Measurements from ENCODE around the gene SDK1.

The SDK1 gene

DNA sequence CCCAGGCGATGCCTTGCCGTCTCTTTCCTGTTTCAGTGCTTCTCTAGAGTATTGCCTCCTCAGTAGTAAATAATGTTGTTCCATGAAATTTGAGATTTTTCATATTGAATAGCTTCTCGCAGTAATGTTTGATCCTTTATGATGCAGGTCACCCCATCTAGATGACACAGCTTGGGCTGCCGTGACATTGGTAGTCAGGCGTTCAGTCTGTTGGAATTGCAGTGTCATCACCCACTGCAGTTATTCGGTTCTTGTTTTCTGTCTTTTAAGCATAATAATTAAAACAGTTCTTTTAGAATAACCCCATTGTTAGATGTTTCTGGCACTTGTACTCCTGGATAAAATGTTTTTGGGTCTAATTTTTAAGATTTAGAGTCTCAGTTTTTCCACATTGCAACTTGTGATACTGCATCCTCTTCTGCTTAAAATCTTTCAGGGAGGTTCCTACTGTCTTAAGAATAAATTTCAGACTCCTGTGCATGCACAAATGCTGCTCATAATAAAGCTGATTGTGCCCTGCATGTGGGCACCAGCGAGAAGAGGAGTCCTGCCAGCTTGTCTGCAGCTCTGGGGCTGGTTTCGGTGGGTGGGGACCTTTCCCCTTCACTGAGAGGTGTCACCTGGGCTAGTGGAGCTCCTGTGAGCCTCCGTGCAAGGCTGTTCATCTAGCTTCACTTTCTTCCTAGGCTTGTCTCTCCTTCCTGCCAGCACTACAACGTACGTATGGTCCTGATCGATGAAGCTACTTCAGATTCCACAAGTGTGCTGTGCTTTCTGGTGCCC is 44.8 kb downstream of the SDK1 start:
- DNase-seq (ENCODE audit: low read depth), result no peak
- TF ChIP-seq, protein P1, sequence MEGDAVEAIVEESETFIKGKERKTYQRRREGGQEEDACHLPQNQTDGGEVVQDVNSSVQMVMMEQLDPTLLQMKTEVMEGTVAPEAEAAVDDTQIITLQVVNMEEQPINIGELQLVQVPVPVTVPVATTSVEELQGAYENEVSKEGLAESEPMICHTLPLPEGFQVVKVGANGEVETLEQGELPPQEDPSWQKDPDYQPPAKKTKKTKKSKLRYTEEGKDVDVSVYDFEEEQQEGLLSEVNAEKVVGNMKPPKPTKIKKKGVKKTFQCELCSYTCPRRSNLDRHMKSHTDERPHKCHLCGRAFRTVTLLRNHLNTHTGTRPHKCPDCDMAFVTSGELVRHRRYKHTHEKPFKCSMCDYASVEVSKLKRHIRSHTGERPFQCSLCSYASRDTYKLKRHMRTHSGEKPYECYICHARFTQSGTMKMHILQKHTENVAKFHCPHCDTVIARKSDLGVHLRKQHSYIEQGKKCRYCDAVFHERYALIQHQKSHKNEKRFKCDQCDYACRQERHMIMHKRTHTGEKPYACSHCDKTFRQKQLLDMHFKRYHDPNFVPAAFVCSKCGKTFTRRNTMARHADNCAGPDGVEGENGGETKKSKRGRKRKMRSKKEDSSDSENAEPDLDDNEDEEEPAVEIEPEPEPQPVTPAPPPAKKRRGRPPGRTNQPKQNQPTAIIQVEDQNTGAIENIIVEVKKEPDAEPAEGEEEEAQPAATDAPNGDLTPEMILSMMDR (conservative IDR thresholded peaks at IDR 0.05; ENCODE audit: control insufficient read depth, insufficient read depth, low read depth, low read length), result no peak
- no peak overlapping the region for H3K4me3 ChIP-seq (ENCODE audit: control insufficient read depth, low read depth, low read length)

DNA sequence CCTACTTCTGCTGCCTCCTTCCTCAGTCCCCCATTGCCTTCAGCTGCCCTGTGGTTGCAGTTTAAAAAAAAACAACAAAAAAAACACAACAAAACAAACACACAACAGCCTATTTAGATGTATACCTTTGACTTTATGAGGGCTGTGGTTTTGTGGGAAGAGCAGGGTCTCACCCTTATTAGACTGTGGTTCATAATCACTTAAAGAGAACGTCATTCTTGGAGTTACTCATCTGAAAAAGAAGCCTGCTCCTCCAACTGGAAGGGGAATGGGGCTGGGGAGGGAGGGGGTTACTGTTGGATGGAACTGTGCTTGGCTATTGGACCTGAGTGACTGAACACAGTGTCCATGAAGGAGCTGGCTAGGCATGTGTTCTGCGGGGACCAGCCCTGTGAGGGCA is 48.1 kb downstream of the SDK1 start:
- no peak for DNase-seq (ENCODE audit: low read depth)
- TF ChIP-seq, protein P1 (conservative IDR thresholded peaks at IDR 0.05; ENCODE audit: control insufficient read depth, insufficient read depth, low read depth, low read length), result no peak
- H3K4me3 ChIP-seq (ENCODE audit: control insufficient read depth, low read depth, low read length), result no peak overlapping the region

DNA sequence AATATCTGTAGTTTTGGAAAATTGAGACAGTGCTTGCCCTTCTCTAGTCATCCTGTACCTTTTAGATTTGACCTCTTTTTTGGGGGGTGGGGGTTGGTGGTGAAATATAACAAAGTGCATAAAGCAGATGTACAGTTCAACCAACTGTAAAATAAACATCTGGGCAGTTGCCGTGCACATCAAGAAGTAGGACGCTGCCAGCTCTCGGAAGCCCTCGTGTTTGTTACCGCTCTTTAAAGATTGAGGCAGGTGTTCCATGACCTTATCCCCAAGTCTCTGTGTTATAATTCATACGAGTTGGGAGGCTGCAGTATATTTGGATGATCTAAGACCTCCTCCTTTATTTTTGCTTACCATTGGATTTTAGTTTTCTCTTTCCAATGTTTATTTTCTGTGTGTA is 55.1 kb downstream of the SDK1 start:
- TF ChIP-seq, protein P1 (conservative IDR thresholded peaks at IDR 0.05; ENCODE audit: control insufficient read depth, insufficient read depth, low read depth, low read length), result no peak
- H3K4me3 ChIP-seq (ENCODE audit: control insufficient read depth, low read depth, low read length), result no peak overlapping the region
- no peak for DNase-seq (ENCODE audit: low read depth)

DNA sequence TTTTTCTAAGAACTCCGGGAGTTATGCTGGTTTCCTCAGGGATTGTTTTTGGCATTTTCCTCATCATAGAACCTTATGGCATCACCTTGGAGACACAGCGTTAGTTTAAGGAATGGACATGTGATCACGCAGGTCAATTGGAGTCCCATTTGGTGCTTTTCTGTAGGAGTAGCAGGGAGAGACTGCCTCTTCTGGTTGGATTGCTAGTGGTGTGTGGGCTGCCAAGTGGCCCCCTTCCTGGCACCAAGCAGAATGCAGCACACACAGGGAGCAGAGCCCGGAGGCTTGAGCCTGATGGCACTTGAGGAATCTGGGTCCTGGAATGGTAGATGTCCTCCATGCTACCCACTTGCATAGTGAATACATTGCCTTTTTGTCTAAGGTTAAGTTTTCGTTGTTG is 57.9 kb downstream of the SDK1 start:
- no peak for DNase-seq (ENCODE audit: low read depth)
- H3K4me3 ChIP-seq (ENCODE audit: control insufficient read depth, low read depth, low read length), result no peak overlapping the region
- TF ChIP-seq, protein P1 (conservative IDR thresholded peaks at IDR 0.05; ENCODE audit: control insufficient read depth, insufficient read depth, low read depth, low read length), result no peak

DNA sequence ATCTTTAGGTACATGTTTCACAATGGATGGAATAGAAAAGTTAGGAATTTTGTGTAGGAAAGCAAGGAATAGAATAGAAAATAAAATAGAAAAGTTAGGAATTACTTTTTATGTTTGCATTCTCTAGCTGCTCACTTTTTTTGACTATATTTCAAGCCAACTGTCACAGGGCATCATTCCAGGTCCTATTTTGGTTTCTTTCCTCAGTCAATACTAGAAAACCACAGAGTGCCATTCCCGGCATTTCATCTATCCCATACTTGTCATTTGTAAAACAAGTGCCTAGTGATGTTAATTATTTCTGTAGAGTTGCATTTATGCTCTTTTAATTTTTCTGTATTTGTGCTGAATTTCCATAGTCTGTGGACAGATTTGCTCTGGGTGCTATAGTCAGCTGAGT is 66.2 kb downstream of the SDK1 start:
- TF ChIP-seq, protein P1 (conservative IDR thresholded peaks at IDR 0.05; ENCODE audit: control insufficient read depth, insufficient read depth, low read depth, low read length), result no peak
- no peak overlapping the region for H3K4me3 ChIP-seq (ENCODE audit: control insufficient read depth, low read depth, low read length)
- no peak for DNase-seq (ENCODE audit: low read depth)

DNA sequence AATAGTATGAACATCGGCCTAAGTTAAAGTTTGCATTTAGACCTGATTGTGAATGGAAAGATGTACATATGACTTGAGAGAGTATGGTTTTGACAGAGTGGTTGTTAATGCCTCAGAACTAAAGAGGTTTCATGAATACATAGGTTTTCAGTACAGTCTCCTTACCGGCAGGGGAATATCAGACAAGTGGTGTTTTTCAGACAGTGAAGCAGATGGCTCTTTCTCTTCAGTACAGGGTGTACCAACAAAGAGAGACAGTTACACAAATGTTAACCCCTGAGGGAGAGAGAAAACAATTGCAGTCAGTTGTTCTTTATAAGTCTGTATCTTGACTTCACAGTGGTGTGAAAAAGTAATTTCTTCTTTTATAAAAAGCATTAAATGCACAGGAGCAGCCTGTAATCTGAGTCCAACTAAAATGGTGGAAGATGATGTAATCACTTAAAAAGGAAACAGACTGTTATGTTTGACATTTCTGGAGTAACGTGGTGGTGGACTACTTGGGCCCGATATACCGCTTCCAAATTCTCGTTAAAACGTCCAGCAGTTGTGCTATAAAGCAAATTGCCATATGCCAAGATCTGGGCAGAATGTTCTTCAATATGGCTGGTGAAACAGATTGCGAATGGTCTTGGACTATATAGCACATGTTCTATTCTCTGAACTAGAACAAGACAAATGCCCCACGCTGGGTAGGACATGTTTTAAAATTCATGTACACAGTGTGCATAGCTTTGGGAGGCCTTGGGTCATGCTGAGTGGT is 69.2 kb downstream of the SDK1 start:
- H3K4me3 ChIP-seq (ENCODE audit: control insufficient read depth, low read depth, low read length), result no peak overlapping the region
- no peak for DNase-seq (ENCODE audit: low read depth)
- TF ChIP-seq, protein P1 (conservative IDR thresholded peaks at IDR 0.05; ENCODE audit: control insufficient read depth, insufficient read depth, low read depth, low read length), result no peak

Measured in fibroblast of mammary gland (primary cell).